GM21390 (cell line): ENCODE results near the gene KCNQ2.

ENCODE experiments used
- ATAC-seq: cut with Tn5 transposase; IDR thresholded peaks from one replicate; pipeline ENCODE4 v1.9.1; 2021; ENCODE audit not compliant: unreplicated experiment

The KCNQ2 gene

DNA sequence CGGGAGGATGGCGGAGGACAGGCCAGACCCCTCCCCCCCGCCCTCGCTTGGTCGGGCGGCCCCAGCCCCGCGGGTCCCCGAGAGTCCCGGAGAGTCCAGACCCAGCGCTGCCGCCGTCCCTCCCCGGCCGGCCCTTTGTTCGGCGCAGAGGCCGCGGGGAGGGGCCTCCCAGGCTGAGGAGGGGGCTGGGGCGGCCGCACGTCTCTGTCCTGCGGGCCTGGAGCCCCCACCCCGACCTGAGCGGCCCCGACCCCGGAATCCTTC is 806 bp downstream of the KCNQ2 start:
- no peak for ATAC-seq

GRCh38 chr20:63471002-63471716 is 1.3 kb downstream of the KCNQ2 start:
- ATAC-seq: no peak

DNA sequence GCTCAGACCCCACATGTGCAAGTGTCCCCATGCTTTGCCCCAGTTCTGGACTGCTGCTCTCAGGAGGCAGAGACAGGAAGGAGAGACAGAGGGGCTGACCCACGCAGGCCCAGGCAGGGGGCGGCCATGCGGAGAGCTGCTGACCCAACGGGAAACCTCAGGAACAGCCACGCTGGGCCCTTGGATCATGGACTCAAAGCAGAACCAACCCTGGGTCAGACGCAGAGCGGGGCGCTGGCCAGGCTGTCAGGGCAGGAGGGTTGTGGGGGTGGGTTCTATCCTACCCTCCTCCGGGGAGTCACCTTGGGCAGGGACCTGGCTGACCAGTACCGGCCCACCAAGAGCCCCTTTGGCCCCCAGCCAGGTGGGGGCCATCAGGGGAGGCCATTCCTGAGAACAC is 2.0 kb downstream of the KCNQ2 start:
- no peak for ATAC-seq

GRCh38 chr20:63469713-63470101 is 2.7 kb downstream of the KCNQ2 start:
- no peak for ATAC-seq

- ATAC-seq: no peak
Observed at GRCh38 chr20:63469019-63469712, 3.3 kb downstream of the KCNQ2 start.

- ATAC-seq: no peak
Observed at GRCh38 chr20:63468421-63468820, 4.0 kb downstream of the KCNQ2 start.

DNA sequence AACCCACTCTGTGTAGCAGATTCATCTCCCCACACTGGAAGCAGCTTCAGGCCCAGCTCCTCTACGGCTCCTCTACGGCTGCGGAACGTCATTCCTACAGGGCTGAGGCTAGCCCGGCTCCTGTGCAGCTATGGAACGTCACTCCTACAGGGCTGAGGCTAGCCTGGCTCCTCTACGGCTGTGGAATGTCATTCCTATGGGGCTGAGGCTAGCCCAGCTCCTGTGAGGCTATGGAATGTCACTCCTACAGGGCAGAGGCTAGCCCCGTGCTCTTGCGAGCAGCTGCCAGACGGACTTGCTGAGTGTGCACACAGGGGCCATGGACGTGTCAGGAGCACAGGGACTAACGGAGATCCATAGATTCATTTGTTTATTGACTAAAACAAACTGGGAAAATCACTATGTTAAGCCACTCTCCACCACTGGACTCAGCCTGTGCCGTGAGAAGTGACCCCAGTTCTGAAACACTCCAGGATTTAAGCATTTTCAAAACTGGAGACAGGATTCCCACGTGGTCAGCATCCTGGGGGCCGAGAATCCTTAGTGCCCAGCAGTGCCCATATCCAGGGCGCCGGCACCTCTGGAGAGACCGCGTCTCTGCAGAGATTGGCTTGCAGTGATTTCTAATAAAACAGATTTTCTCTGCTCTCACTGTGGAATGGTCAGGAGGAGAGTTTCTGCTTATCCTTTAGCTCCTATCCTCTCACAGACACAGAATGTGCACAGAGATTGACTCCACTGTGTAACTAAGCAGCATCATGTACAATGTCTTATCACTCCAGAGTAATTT is 5.0 kb downstream of the KCNQ2 start:
- no peak for ATAC-seq

GRCh38 chr20:63466861-63467260 is 5.6 kb downstream of the KCNQ2 start:
- no peak for ATAC-seq

DNA sequence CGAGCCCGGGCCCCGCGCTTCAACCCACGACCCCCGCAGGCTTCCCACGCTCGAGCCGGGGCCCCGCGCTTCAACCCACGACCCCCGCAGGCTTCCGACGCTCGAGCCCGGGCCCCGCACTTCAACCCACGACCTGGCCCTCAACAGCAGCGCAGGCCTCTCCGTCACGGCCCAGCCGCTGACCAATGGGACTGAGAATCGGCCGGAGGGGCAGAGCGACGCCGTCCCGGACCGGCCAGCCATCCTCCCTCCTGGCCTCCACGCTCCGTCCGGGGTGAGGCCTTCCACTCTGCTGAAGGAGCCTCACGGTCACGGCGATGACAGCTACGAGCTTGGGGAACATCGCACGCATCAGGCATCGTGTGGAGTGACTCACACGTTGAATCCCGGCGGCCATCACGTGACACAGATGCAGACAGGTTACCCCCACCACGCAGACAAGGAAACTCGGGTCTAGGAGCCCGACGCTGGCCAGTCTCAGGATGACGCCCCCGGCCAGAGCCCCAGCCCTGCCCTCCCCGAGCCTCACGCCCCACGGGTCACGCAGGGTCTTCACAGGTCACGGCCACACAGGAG is 6.1 kb downstream of the KCNQ2 start:
- no peak for ATAC-seq

DNA sequence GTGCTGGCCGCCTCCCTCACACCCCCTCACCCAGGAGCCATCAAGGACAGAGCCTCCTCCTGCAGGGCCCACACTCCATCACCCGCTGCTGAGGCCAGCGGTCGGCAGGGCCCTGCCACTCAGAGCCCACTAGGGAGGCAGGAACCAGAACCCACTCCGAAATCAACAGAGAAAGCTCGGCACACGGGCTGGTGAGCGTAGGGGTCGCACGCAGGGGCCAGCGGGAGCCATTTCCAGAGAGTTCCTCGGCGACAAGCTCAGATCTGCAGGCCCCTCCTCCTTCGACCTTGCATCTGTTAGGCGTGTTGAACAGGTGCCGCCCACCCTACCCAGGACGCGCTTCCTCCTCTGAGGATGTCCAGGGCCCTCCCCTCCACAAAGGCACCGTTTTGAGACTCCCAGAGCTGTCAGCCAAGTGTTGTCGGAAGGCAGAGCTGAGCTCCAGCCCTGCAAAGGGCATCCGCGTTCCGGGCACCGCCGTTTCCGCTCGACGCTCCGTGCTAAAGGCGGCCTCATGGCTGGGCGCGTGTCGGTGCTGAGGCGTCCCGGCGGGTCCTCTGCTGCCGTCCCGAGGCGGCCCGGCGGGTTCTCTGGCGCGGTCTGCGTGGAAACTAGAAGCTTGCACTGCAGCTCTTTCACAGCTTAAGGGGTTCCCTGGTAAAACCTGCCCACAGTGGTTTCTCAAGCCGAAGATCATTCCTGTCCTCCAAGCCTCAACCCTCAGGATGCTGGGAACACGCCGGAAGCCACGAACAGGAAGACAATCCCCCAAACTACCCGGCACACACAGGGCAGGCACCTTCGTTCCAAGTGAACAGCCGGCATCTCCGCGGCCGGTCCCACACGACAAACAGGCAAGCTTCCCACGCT is 6.8 kb downstream of the KCNQ2 start:
- no peak for ATAC-seq

GRCh38 chr20:63464289-63464635 is 8.2 kb downstream of the KCNQ2 start:
- no peak for ATAC-seq

DNA sequence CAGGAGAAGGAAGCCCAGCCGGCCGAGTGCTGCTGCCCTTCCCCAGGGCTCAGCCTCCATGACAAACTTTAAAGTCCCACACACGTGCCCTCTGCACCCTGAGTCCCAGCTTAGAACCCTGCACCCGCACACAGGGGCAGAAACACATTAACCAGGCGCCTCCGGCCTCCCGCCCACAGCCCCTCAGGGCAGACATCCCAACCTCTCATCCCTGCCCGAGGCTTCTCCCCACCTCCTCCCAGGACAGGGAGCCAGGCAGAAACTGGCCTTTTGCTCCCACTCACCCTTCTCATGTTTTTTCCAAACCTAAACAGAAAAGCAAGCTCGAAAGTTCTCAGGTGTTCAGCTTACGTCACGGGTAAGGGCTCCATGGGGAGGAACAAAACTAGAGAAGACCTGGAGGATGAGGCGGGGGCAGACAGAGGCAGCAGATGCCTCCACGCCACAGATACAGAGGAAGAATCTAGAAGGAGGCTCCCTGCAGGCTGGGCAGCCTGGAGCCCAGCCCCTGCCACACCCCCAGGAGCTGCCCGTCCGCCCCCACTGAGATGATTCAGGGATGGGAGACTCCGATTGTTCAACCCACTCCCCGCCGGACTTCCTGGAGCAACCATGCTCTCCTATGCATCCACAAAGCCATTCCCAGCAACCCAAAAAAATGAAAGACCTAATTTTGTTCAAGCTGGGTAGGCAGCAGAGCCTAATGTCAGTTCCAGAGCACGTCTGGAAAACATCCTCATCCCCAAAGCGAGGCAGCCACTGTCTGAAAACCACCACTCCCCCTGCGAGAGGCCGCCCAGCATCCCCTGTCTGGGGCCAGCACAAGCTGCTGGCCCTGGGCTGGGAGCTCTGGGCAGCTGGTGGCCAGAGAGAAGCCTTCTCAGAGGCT is 8.8 kb downstream of the KCNQ2 start:
- no peak for ATAC-seq

- ATAC-seq: no peak
Observed at GRCh38 chr20:63462244-63462643, 10.2 kb downstream of the KCNQ2 start.

- ATAC-seq: no peak
Observed at GRCh38 chr20:63461104-63461763, 11.2 kb downstream of the KCNQ2 start.

DNA sequence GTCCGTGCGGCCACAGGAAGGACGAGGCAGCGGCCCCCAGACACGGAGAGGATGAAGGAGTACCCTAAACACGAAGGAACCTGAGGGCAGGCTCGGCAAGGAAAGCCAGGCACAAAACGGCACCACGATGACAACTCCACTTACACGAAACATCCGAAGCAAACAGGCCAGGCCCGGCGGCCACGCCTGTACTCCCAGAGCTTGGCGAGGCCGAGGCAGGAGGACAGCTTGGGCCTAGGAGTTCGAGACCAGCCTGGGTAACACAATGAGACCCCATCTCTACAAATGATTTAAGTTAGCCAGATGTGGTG is 13.4 kb downstream of the KCNQ2 start:
- no peak for ATAC-seq

- no peak for ATAC-seq
Observed at GRCh38 chr20:63458170-63459069, 14.0 kb downstream of the KCNQ2 start.

DNA sequence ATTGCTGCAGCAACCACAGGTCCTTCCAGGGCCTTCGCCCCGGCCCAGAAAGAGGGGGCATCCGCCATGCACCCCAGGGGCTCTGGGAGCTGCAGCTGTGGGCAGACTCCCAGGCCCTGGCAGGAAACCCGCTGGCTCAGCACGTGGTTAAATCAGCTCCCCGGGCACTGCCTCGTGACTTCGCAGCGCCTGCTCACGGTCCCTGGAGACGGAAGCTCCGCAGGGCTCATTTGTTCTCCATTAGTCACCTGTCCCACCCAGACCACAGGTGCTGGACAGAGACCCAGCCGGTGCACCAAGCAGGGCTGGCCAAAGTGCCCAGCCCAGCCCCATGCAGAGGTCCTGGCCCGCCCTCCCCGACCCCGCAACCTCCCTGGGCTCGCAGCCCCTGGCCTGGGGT is 14.7 kb downstream of the KCNQ2 start:
- no peak for ATAC-seq

- ATAC-seq: no peak
Observed at GRCh38 chr20:63456429-63457284, 15.8 kb downstream of the KCNQ2 start.
